Measurements from ENCODE around the gene FRS3.

GRCh38 chr6:41811095-41811494, 31.4 kb upstream of the FRS3 start:
- TF ChIP-seq CTCF (IDR thresholded peaks at IDR 0.05) = no peak
- no peak for TF ChIP-seq POLR2A (IDR thresholded peaks at IDR 0.05)
